Osteocyte (in vitro differentiated cells): Measurements from ENCODE around the gene CLIP4. TPM values are rescaled to one million over a fixed set of nuclear protein-coding genes. Genes with fewer than 3 reads are reported as not detected.

ENCODE experiments used
- DNase-seq: peaks from one replicate; pipeline ENCODE4 v3.0.0; 2021; ENCODE audit warnings: mixed read lengths; ENCODE audit not compliant: unreplicated experiment; ENCODE audit errors: extremely low spot score
- H3K27ac Mint-ChIP-seq: one replicate; pipeline ENCODE4 v1.8.0; 2021; ENCODE audit warnings: mild to moderate bottlenecking, mixed read lengths; ENCODE audit not compliant: unreplicated experiment
- H3K27me3 Mint-ChIP-seq: one replicate; pipeline ENCODE4 v1.8.0; 2021; ENCODE audit warnings: mixed read lengths; ENCODE audit not compliant: unreplicated experiment
- H3K36me3 Mint-ChIP-seq: one replicate; pipeline ENCODE4 v1.8.0; 2021; ENCODE audit warnings: mixed read lengths; ENCODE audit not compliant: unreplicated experiment
- H3K4me1 Mint-ChIP-seq: one replicate; pipeline ENCODE4 v1.8.0; 2021; ENCODE audit warnings: mixed read lengths; ENCODE audit not compliant: unreplicated experiment
- H3K4me3 Mint-ChIP-seq: one replicate; pipeline ENCODE4 v1.8.0; 2021; ENCODE audit warnings: mild to moderate bottlenecking, moderate library complexity, mixed read lengths; ENCODE audit not compliant: unreplicated experiment
- H3K9me3 Mint-ChIP-seq: one replicate; pipeline ENCODE4 v1.8.0; 2021; ENCODE audit warnings: mixed read lengths; ENCODE audit not compliant: unreplicated experiment
- total RNA-seq: library from RNA; stranded (reverse); gene quantifications from 2 replicates; pipeline ENCODE4 v1.2.1, GENCODE V29; 2021
- TF ChIP-seq, protein P1 (sequence below): fragments of 200-600 bp; sonication (generic); IDR thresholded peaks from 2 replicates; pipeline ENCODE4 v1.5.0; 2021; ENCODE audit warnings: antibody characterized with exemption, mild to moderate bottlenecking, moderate library complexity

Gene CLIP4
- total RNA-seq, 1 donor from 2014 or later, result 24.6 TPM

DNA sequence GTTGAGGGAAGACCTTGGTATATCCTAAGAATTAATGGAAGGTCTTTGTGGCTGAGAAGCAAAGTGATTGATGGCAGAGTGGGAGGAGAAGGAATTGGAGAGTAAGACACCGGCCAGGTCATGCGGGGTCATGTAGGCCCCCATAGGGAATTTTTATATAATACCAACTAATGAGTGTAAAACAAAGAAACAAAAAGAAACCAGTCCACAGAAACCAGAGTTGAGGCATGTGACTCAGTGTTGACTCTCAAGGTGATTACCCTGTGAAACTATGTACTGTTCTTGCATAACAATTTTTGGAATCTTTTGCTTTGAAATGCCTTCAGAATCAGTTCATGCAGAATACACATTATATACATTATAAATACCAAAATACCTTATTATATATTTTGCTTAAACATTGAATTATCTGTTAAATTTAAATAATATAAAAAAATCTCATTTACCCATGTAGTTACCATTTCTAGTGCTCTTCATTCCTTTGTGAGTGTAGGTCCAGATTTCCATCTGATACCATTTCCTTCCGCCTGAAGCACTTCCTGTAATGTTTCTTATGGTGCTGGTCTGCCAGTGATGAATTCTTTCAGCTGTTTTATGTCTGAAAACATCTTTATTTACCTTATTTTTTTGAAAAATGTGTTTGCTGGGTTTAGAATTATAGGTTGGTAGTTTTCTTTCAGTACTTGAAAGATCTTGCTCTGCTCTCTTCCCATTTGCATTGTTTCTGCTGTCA, 8.6 kb downstream of the CLIP4 start:
- H3K27ac Mint-ChIP-seq, result peak overlapping the region; percentile 58
- H3K27me3 Mint-ChIP-seq, result no peaks in the 10 kb centered on the region
- H3K36me3 Mint-ChIP-seq, result peaks cover 43% of the 10 kb centered on the region
- H3K4me3 Mint-ChIP-seq, result no peak overlapping the region
- peaks cover 15% of the 10 kb centered on the region for H3K4me1 Mint-ChIP-seq
- DNase-seq, result no peak
- H3K9me3 Mint-ChIP-seq, result peaks cover 17% of the 10 kb centered on the region
- TF ChIP-seq, protein P1, sequence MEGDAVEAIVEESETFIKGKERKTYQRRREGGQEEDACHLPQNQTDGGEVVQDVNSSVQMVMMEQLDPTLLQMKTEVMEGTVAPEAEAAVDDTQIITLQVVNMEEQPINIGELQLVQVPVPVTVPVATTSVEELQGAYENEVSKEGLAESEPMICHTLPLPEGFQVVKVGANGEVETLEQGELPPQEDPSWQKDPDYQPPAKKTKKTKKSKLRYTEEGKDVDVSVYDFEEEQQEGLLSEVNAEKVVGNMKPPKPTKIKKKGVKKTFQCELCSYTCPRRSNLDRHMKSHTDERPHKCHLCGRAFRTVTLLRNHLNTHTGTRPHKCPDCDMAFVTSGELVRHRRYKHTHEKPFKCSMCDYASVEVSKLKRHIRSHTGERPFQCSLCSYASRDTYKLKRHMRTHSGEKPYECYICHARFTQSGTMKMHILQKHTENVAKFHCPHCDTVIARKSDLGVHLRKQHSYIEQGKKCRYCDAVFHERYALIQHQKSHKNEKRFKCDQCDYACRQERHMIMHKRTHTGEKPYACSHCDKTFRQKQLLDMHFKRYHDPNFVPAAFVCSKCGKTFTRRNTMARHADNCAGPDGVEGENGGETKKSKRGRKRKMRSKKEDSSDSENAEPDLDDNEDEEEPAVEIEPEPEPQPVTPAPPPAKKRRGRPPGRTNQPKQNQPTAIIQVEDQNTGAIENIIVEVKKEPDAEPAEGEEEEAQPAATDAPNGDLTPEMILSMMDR, result no peak

DNA sequence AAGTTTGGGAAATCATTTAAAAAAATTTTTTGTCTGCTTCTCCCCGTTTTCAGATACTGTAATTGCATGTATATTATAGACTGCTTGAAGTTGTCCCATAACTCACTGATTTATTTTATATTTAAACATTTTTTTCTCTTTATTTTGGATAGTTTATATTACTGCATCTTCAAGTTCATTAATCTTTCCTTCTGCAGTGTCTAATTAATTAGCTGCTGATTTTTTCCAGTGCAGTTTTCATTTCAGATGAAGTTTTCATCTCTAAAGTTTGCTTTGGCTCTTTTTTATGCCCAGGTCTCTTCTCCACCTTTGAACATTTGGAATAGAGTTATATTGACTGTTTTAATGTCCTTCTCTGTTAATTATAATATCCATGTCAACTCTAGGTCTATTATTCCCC, 9.3 kb downstream of the CLIP4 start:
- H3K4me1 Mint-ChIP-seq, result peaks cover 19% of the 10 kb centered on the region
- H3K9me3 Mint-ChIP-seq, result peaks cover 17% of the 10 kb centered on the region
- H3K27ac Mint-ChIP-seq, result no peak overlapping the region
- H3K36me3 Mint-ChIP-seq, result peaks cover 43% of the 10 kb centered on the region
- TF ChIP-seq, protein P1, result no peak
- no peaks in the 10 kb centered on the region for H3K27me3 Mint-ChIP-seq
- H3K4me3 Mint-ChIP-seq, result no peak overlapping the region
- DNase-seq, result no peak

DNA sequence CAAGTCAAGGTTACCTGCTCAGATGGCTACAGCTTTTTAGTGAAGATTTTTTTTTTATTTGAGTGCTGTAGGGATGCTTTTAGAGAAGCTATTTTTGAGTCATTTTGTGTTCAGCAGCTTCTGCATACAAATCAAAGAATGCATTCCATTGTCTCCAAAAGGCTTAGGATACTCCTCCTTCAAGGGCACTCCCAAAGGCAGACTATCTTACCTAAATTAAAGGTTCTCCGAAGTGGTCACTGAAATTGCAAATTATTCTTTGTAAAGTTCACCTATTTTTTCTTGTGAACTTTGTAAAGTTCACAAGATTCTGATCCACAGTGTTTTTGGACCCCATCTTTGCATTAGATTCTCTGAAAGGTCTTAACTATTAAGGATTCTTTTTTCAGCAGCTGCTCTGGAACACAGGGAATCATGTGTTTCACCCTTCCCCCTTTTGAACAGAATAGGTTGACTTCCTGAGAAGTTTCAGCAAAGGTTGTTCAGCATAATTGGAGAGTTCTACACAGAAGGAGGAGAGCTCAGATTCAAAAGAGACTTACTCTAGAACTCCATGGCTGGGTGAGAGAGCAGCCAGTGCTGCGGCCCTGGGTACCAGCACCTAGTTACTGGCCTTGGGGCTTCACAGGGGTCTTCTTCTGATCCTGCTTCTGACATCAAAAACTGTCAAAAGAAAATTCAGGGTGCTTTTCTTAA, 14.5 kb downstream of the CLIP4 start:
- DNase-seq, result no peak
- Mint-ChIP-seq H3K4me1 (peaks cover 26% of the 10 kb centered on the region), H3K9me3 (peaks cover 2% of the 10 kb centered on the region), H3K36me3 (peaks cover 32% of the 10 kb centered on the region), H3K4me3 (no peak overlapping the region), H3K27ac (peak overlapping the region; percentile 82), H3K27me3 (no peaks in the 10 kb centered on the region)
- TF ChIP-seq, protein P1, result no peak

DNA sequence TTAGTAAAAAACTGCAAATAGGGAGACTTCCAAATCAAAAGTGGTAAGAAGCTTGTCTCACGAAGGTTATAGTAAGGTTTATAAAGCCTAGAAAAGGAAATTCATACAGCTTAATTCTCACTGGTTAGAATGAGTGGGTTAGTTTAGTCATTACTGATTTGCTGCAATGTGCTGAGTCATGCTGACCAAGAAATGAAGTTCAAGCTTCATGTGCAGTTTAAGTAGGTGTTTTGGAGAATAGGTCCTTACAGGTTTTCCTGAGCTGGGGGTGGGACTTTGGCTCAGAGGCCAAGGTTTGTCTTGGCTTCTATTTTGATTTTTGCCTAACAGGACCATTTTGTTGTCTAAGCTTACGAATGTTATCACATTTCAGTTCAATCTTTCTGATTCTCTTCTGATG, 15.1 kb downstream of the CLIP4 start:
- Mint-ChIP-seq H3K27ac (peak overlapping the region; percentile 82), H3K9me3 (no peaks in the 10 kb centered on the region)

DNA sequence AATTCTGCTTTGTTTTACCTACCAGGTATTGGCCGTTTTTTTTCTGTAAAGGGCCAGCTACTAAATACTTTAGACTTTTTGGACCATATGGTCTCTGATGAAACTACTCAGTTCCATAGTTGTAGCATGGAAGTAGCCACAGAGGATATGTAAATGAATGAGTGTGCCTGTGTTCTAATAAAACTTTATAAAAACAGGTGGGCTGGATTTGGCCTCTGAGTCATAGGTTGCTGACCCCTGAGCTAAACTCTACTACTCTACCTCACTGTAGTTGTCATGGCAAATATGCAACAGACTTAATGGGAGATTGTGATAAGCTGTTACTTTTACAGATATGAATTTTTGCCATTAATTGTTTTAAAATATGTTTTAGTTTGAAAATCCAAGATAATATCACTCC, 19.7 kb downstream of the CLIP4 start:
- TF ChIP-seq, protein P1, result no peak
- Mint-ChIP-seq H3K4me1 (peaks cover 10% of the 10 kb centered on the region), H3K27me3 (no peaks in the 10 kb centered on the region), H3K9me3 (peaks cover 21% of the 10 kb centered on the region), H3K4me3 (no peak overlapping the region), H3K36me3 (peaks cover 48% of the 10 kb centered on the region), H3K27ac (no peak overlapping the region)
- no peak for DNase-seq

More for the DNA sequence above, 15.1 kb downstream of the CLIP4 start:
- Mint-ChIP-seq H3K27me3 (no peaks in the 10 kb centered on the region), H3K36me3 (peaks cover 26% of the 10 kb centered on the region), H3K4me3 (no peak overlapping the region), H3K4me1 (peaks cover 26% of the 10 kb centered on the region)
- DNase-seq, result no peak
- TF ChIP-seq, protein P1, result no peak
